AG09319 (cell line): ENCODE data around the gene DEDD2.

Source experiments
- DNase-seq: peaks from one replicate; pipeline ENCODE4 v3.0.0-alpha.2; 2010; ENCODE audit warnings: low read depth; ENCODE audit errors: extremely low read depth
- TF ChIP-seq, protein P1 (sequence below): IDR thresholded peaks from 2 replicates; pipeline ENCODE4 v1.5.1; 2011; ENCODE audit warnings: low read depth, mild to moderate bottlenecking, inconsistent platforms, low read length, moderate library complexity

DEDD2 gene

GRCh38 chr19:42151782-42152684, 65.4 kb downstream of the DEDD2 start:
- DNase-seq = no peak
- TF ChIP-seq, protein P1, sequence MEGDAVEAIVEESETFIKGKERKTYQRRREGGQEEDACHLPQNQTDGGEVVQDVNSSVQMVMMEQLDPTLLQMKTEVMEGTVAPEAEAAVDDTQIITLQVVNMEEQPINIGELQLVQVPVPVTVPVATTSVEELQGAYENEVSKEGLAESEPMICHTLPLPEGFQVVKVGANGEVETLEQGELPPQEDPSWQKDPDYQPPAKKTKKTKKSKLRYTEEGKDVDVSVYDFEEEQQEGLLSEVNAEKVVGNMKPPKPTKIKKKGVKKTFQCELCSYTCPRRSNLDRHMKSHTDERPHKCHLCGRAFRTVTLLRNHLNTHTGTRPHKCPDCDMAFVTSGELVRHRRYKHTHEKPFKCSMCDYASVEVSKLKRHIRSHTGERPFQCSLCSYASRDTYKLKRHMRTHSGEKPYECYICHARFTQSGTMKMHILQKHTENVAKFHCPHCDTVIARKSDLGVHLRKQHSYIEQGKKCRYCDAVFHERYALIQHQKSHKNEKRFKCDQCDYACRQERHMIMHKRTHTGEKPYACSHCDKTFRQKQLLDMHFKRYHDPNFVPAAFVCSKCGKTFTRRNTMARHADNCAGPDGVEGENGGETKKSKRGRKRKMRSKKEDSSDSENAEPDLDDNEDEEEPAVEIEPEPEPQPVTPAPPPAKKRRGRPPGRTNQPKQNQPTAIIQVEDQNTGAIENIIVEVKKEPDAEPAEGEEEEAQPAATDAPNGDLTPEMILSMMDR = no peak

DNA sequence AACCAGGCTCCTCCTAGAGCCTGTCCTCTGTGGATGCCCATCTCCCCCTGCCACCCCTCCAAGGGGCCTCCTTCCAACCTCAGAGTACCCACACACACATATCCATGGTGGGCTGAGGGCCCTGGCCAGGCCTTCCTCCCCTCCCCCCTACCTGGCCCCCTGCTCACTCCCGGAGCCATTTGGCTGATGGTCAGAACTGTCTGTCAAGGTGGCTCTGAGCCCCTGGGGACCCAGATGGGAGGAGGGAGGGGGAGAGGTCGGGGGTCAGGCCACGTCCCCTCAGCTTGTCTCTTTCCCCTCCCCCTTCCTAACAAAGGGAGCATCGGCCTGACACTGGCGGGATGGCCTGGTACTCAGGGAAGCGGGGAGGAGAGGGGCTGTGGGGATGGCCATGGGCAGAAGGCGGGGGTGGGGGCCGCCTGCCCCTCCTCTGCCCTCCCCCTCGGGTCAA, 66.5 kb downstream of the DEDD2 start:
- DNase-seq = no peak
- TF ChIP-seq, protein P1 = no peak

GRCh38 chr19:42150364-42150763, 67.1 kb downstream of the DEDD2 start:
- TF ChIP-seq, protein P1 = no peak
- no peak for DNase-seq

DNA sequence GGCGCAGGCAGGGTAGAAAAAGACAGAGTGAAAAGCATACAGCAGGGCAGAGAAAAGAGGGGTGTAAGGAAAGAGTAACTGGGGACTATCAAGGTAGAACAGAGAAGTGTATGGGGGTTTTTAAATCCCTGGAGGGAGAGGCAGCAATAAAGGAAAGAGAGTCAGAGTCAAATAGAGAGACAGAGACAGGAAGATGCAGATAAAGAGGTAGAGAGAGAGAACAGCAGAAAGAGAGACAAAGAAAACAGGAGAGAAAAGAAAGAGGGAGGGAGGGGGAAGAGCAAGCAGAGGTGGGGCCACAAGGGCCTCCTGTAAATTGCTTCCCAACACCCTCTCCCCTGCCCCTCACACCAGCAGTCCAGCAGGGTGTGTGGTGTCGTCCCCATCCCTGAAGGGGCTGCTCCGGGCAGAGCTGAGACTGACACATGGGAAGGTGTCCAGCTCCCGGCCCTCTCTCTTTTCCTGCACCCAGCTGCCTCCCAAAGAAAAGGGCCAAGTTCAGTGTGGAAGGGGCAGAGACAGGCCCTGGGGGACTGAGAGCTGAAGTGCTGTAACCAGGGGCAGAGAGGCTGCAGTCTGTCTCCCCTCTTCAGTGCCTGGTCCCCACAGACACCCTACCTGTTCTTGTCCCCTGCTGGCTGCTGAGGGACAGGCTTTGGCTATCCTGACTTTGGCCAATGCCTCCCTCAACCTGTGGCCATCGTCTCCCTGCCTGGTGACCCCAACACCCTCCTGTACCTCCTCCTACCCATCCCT, 67.9 kb downstream of the DEDD2 start:
- TF ChIP-seq, protein P1 = no peak
- no peak for DNase-seq
